HG03097 (cell line): ENCODE results near the gene TREM2.
"Not testable (repeated sequence)": the region's sequence is repeated elsewhere in the genome, so short reads cannot be mapped to it uniquely, and the experiment has no call there.

Source experiments
- ATAC-seq: cut with Tn5 transposase; IDR thresholded peaks from one replicate; pipeline ENCODE4 v1.9.1; 2021; ENCODE audit not compliant: unreplicated experiment, low FRiP score

The TREM2 gene

DNA sequence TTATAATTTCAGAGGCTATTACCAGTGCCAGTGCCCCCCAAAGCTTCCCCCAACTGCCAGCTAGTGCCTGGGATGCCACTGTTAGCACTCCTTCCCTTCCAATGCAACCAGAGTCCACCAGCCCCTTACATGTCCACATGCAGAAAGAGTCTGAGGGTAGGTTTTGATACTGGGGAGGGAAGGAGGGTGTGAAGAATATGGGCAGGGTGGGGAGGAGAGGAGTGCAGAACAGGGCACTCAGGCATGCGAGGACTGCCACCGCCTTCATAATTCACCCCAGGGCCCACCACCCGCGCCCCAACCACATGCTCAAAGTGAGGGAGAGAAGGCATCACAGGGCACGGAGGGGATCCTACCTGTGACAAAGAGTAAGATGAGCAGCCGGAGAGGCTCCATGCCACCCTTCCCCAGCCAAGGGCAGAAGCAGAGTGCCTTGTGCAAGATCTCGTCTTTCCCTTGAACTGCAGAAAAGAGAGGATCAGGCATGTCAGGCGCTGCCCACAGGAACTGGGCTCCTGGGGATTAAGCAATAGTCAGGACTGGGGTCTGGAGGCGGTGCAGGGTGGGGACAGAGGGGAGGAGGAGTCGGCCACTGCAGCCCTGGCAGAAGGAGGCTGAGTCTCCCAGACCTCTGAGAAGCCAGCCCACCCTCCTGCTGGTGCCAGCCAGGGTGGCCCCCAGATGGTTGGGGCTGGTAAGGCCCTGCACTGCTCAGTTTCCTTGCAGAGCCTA, at the start of gene TREM2:
Gene TREM2, minus strand, starts transcription at position 430 of the 732 bp plus-strand sequence. Its CDS starts 34 bp downstream, at position 396.
- no peak for ATAC-seq

DNA sequence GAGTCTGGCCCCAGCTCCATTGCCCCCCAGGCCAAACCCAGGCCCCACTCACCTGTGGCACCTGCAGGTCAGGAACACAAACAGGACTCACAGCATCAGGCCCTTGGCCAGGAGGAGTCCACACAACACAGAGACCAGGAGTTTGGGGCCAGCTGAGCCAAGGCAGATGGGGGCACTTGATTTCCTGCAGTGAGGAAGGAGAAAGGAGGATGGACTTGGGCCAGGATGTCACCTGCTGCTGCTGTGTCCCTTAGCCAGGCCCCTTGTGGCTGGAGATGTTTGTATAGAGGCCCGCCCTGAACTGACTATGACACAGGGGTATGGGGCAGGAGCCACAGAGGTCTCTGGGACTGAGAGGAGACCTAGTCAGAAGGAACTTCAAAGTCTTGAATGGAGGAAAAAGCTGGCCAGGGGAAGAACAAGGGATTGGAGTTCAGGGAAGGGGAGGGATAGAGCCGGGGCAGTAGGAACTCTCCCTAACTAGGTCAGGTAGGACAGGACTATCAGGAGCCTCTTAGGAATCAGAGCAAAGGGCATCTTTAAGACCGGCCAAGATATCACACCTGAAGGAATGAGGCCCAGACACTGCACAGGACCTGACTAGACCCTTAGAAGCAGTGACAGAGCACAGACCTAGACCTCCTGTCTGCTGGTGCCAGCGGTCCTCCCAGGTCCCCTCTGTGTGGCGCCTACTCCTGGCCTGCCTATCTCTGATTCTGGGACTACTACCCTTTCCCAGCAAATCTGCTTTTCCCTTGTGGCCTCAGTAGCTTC, 46.8 kb upstream of the TREM2 start:
- no peak for ATAC-seq

DNA sequence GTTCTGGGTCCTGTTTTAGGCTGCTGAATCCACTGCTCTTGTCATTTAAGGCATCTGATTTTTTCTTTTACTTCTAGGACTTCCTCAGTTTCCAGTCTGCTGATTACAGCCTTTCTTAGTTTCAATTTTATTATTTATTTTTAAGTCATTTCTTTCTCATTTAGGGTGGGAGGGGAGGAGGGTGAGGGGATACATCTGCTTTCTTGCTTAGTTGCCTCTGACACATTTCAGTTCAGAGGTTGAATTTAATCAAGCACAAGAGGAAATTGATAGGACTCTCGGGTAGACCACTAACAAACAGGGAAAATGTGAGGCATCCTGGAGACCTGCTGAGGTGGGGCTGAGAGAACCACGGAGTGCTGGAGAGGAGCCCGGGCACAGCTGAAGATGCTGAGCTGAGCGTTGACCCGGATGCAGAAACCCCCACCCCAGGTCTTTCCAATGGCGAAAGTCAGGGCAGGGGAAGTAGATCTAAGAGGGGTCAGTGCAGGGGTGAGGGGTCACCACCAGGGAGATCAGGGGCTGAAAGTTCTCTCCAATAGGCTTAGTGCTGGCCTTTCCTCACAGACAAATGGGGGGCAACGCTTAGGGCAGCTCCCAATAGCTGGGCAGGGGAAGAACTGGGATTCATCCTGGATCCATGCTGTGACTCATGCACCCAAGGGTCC, 45.7 kb upstream of the TREM2 start:
- no peak for ATAC-seq

DNA sequence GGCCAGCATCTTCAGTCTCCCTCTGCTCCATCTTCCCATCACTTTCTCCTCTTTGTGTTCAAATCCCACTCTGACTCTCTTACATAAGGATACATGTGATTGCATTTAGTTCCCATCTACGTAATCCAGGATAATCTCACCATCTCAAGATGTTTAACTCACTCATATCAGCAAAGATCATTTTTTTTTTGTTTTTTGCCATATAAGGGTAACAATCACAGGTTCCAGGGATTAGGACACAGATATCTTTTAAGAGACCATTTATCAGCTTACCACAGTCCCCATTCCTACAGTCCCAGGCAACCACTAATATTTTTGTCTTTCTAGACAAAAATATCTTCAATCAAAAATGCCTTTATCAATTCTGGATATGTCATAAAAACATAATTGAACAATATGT, 41.2 kb upstream of the TREM2 start:
- ATAC-seq = no peak

DNA sequence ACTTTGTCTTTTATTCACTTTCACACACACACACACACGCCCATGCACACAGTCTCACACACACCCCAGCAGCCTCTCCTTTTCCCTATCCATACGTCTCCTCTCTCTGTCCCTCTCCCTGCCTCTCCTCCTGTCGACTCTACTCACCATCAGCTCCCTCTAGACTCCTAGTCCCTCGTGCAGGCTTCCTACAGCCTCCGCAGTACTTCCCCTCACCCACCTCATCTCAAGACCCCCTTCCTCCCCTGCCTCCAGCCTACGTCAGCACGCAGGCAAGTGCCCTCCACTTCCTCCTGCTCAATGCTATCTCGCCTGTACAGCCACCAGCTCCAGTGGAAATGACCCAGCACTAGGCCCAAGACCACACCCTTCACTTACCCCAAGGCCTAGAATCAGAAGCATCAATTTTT, 38.9 kb upstream of the TREM2 start:
- no peak for ATAC-seq

DNA sequence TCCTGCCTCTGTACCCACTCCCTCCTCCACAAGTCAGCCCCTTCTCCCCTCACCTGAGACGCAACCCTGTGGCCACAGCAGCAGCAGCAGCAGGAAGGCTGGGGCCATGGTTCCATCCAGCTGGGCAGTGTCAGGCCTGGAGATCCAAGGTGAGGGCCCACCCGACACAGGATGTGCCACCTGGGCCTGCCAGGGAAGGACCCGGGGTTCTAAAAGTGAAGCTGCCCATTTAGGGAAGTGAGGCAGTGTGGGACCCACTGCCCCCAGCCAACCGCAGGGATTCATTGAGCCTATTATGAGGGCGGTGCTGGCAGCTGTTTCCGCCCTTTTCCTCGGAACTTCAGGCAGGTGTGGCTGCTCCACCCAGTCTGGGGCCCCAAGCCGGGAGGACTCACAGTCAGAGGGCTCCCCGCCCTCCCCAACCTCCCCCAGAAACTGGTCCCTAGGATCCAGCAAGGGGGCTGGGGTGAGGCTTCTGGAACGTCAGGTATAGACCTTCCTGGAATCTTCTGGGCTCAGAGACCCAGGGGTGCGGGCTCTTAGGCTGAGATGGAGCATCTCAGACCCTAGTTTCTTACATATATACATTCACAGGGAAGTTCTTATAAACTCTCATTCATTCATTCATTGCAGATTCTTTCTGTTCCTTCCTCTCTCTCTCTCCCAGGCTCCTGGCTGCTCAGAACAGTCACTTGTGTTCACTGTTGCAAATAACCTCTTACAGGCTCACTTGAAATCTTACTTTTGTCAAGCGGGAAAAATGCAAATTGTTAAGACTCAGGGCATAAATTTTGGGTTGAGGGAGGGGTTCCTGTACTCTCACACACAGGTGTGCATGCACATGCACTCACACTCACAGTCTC, 38.2 kb upstream of the TREM2 start, which contains the start of gene TREML2:
Gene TREML2, minus strand, starts transcription at position 249 of the 863 bp plus-strand sequence. Its CDS starts 141 bp downstream, at position 108.
- no peak for ATAC-seq

DNA sequence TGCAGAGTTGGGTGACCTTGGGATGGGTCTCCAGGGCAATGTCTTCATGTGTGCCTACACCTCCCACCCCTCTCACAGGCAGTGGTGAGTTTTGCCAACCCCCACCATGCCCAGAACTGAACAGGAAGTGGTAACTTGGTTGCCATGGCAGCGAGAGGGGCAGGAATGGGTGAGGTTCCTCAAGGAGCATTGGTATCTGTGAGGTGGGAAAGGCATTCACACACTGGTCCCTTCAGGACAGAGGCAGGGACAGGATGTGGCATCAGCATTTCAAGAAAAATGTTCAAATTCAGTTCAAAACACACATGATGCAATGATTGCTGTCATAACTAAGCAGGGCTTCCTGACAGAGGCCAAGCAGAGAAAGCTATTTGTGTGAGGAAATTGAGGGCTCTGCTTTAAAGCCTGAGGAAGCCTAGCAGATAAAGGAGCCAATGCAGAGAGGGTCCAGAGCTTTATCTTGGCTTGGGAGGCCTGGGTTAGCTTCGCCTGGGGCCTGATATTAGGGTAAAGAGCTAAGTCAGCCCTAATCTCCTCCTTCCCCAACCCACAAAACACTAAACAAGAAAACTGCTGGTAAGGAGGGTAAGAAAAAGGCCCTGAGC, 37.5 kb upstream of the TREM2 start:
- ATAC-seq = no peak

DNA sequence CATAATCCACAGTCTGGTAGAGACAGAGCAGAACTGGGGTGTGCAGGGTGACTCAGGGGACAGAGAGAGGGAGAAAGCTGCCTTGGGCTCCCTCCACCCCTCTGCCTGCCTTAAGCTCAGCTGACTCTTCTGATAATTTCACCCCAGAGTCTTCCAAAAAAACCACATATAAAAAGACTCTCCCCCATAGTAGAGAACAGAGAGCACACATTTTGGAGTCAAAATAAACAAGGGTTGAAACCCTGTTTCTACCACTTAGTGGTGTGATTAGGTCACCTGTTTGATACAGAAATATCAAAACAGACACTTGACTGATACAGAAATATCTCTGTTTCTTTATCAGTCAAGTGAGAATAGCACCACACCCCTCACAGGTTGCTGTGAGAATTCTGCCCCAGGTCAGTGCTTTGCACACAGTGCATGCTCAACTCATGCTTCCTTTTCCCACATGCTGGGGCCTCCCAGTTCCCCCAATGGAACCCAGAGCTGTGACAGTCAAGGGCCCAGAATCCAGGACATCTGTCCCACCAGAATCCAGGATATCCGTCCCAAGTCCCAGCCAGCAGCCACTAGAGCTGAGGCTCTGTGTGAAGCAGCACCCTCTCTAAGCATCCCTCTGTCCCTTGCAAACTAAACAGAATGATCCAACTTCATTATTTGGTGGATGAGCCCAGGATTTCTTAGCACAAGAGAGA, 36.8 kb upstream of the TREM2 start:
- no peak for ATAC-seq

DNA sequence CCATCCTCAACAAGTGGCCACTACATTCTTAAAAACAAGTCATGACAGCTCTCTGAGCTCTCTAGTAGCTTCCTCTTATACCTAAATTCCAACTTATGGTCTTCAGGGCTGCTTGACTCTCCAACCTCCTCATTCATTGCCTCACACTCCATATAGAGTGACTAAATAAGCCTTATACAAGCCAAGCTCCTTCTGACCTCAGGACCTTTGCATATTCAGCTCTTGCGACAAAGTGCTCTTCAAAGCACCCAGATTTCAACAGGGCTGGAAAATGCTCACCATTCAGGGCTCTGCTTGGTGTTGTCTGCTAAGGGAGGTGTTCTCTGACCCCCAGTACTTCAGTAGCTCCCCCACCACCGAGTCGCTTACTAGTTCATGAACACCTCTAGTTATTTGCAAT, 34.3 kb upstream of the TREM2 start:
- no peak for ATAC-seq

DNA sequence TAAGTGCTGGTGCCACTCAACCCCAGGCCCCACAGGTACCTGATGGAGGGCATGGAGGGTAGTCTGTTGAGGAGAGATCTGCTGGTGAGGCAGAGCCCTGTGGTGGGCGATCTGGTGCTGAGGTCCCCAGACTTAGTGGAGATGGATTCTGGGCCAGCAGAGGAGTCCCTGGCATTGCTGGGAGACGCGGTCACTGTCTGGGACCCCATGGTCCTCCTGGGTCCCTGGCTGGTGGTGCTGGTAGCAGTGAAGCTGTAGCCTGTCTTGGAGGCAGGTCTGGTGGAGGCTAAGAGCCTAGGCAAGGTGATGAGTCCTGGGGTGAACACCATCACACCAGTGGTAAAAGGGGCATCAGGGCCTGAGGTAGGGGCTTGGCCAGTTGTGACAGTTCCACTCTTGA, 31.5 kb upstream of the TREM2 start:
- no peak for ATAC-seq

DNA sequence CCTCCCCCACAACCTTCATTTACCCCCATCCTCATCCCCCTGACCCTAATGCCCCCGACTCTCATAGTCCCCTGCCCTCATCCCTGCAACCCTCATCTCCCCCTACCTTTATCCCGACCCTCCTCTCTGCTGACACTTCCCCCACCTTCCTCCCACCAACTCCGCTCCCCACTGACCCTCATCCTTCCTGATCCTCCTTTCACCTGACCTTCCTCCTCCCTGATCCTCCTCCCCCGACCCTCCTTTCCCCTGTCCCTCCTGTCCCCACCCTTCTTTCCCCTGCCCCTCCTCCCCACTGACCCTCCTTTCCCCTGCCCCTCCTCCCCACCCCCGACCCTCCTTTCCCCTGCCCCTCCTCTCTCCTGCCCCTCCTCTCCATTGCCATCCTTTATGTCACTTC, 31.0 kb upstream of the TREM2 start:
- no peak for ATAC-seq

DNA sequence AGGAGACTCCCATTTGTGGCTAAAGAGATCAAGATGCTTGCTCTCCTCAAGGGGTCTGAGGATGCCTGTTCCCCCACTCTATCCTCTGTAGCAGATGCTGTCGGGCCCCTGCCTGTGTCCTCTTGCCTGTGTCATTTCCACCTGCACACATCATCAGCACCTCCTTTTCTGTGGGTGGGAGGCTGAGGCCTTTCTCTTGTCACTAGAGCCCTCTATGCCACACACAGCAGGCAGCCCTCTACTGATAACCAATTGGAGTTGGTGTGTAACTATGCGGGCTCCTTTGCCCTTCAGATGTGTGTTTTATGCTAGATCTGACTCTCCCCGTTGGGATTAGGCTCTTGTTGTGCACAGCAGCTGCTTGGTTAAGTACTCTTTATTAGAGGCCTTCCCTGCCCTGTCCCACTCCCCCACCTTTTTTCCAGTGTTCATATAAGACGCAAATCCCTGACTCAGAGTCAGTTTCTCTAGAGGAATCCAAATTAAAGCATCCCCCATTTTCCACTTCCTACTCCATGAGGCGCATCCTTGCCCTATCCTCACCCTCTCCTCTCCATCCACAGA, 30.3 kb upstream of the TREM2 start:
- no peak for ATAC-seq

DNA sequence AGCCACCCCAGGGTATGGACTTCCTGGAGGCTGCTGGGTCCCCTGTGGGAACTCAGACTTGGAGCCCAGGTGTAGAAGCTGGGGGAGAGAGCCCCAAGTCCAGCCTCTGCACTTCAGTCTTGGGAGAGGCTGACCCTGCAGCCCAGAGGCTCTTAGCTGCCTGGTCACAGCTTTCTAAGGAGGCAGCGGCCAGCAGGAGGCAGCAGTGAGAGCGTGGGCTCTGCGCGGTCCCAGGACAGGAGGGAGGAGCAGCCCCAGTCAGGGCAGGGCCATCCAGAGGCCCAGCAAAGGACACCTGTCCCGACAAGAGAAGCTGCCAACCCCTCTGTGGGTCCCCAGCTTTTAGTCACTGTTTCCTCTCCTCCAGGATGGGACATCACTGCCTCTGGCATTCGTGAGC, 28.7 kb upstream of the TREM2 start:
- ATAC-seq = no peak

DNA sequence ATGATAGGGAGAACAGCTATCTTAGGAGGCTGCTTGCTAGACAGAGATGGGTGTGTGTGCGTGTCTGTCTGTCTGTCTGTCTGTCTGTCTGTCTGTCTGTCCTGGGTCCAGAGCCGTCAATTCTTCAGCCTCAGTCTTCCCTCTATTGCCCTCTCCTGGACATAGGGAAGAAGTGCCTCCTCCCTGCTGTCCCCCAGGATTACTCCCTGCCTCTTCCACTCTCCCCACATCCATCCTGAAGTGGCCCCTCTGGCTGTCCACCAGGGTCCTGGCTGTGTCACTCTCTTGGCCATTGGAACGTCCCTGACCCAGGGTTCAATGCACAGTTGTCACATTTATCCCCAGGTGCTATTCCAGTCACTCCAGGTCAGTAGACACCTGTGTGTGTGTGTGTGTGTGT, 27.9 kb upstream of the TREM2 start:
- no peak for ATAC-seq

DNA sequence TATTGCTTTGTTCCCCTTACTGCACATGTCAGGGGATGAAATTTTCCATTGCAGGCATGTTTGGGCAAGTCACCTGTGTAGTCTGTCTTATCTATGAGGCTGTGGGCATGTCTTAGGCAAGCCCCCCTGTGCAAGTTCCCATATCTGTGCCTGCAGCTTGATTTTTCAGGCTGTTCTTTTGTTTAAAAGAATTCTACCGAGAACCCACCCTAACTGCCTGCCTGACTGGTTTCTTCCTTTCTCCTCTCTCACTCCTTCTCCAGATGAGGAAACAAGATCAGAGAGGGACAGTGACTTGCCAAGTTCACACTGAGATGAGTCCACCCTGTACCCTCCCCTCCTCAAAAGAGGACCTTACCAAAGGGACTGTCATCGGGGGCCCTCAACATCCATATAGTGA, 27.1 kb upstream of the TREM2 start:
- no peak for ATAC-seq

DNA sequence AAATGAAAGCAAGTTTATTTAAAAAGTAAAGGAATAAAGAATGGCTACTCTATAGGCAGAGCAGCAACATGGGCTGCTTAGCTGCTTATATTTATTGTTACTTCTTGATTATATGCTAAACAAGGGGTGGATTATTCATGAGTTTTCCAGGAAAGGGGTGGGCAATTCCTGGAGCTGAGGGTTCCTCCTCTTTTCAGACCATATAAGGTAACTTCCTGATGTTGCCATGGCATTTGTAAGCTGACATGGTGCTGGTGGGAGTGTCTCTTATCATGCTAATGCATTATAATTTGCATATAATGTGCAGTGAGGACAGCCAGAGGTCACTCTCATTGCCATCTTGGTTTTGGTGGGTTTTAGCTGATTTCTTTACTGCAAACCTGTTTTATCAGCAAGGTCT, 26.1 kb upstream of the TREM2 start:
- not testable (repeated sequence) for ATAC-seq

DNA sequence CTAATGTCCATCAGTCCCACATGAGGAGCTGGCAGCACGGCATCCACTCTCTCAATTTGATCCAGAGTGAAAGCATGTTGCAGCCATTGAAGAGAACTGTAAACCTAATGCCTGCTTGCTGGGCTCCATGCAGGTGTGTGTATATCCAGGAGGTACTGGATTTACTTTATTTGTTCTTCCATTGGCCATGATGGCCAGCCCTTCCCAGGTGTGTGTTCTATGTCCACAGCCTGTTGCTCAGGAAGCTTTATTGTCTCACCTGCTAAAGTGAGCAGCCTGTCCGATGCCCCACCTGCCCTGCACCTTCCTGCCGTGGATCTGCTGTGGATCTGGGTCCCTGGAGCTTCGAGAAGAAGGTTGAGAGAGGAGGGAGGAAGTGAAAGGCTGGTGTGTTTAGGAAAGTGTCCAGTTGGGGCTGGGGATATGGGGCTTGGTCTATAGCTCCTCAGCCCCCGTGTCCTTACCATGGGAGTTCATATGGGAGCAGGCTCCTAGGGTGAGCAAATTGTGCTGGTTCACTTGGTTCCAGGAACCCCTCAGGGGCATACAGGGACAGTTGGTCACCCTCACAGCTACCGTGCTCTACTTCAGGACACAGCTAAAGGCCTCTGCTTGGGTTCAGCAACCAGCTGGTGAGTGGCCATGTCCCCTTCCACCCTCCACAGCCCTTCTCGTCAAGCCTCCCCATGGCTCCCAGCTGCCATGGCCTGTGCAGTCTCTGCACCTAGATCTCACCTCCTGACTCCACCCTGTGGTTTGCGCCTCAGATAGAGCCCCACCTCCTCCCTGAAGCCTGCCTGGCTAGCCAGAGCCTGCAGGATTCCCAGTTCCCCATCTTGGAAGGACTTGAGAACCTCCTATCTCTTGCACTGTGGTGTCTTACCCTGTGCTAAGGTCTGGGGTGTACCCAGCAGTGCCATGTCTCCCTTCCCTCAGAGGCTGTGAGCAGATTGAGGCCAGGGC, 25.3 kb upstream of the TREM2 start:
- ATAC-seq = no peak

DNA sequence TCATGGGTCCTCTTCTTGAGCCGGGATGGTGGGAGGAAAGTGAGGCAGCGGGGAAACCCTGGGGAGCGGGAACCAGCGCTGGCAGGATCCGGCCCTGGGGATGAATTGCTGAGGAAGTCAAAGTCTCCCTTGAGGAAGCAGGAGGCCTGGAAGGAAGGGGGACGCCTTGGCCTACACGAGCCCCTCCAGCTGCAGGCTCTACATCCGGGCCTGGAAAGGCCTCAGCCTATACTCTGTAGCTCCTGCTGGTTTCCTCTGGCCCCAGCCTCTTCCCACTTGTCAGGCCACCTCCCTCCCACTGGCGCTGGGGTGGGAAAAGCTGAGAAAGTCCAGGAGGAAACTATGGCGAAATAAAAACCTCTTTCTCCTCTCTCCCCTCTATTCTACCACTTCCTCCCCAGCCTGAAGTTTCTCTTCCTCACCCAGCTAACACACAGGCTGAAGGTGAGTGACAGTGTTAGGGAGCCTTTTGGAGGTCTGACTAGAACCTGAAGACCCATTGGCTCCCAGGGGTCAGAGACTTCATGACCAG, 23.2 kb upstream of the TREM2 start:
- no peak for ATAC-seq
